Neural cell (in vitro differentiated cells): Measurements from ENCODE around the gene CLIC3.
A peak's percentile ranks its signal among the peaks of the same experiment; 100 is the strongest.

Experiments used
- CTCF ChIP-seq: fragments of 450-650 bp; IDR thresholded peaks from 2 replicates; pipeline ENCODE4 v1.5.1; 2014; ENCODE audit warnings: antibody characterized with exemption, mild to moderate bottlenecking, moderate library complexity; ENCODE audit not compliant: poor library complexity, severe bottlenecking
- EZH2 ChIP-seq: fragments of 200-600, 300-800 bp; shearing (Covaris generic), sonication (generic); IDR thresholded peaks from 2 replicates; pipeline ENCODE4 v1.6.1; 2014; ENCODE audit warnings: antibody characterized with exemption, low read length, borderline replicate concordance, mild to moderate bottlenecking; ENCODE audit not compliant: insufficient read depth, poor library complexity, severe bottlenecking
- POLR2AphosphoS5 ChIP-seq: IDR thresholded peaks from 2 replicates; pipeline ENCODE4 v1.6.1; 2012
- TF ChIP-seq, protein P1 (sequence below): IDR thresholded peaks from 2 replicates; pipeline ENCODE4 v1.6.1; 2012; ENCODE audit warnings: borderline replicate concordance

- TF ChIP-seq CTCF = no peak
- TF ChIP-seq EZH2 = peak; percentile 64
- TF ChIP-seq, protein P1, sequence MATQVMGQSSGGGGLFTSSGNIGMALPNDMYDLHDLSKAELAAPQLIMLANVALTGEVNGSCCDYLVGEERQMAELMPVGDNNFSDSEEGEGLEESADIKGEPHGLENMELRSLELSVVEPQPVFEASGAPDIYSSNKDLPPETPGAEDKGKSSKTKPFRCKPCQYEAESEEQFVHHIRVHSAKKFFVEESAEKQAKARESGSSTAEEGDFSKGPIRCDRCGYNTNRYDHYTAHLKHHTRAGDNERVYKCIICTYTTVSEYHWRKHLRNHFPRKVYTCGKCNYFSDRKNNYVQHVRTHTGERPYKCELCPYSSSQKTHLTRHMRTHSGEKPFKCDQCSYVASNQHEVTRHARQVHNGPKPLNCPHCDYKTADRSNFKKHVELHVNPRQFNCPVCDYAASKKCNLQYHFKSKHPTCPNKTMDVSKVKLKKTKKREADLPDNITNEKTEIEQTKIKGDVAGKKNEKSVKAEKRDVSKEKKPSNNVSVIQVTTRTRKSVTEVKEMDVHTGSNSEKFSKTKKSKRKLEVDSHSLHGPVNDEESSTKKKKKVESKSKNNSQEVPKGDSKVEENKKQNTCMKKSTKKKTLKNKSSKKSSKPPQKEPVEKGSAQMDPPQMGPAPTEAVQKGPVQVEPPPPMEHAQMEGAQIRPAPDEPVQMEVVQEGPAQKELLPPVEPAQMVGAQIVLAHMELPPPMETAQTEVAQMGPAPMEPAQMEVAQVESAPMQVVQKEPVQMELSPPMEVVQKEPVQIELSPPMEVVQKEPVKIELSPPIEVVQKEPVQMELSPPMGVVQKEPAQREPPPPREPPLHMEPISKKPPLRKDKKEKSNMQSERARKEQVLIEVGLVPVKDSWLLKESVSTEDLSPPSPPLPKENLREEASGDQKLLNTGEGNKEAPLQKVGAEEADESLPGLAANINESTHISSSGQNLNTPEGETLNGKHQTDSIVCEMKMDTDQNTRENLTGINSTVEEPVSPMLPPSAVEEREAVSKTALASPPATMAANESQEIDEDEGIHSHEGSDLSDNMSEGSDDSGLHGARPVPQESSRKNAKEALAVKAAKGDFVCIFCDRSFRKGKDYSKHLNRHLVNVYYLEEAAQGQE = no peak
- no peak for TF ChIP-seq POLR2AphosphoS5
Observed at GRCh38 chr9:136985027-136985602, 11.3 kb downstream of the CLIC3 start.
